HL-60 (cell line): ENCODE results near the gene MACC1.

Source experiments
- DNase-seq, 2 experiments: peaks; one replicate each; pipeline ENCODE4 v3.0.0-alpha.2; 2010 to 2020; ENCODE audit warnings: low read depth in 1 of 2, low spot score in 1 of 2
- H3K27ac ChIP-seq: fragments of 250-450 bp; sonication (Bioruptor Pico); replicated peaks from 2 replicates; pipeline ENCODE4 v1.5.1; 2020; ENCODE audit warnings: mild to moderate bottlenecking, moderate library complexity
- H3K27me3 ChIP-seq: fragments of 250-450 bp; sonication (Bioruptor Pico); 2 replicates; pipeline ENCODE4 v1.5.1; 2021; ENCODE audit warnings: mild to moderate bottlenecking, moderate library complexity; ENCODE audit not compliant: insufficient read depth, poor library complexity, severe bottlenecking
- H3K4me3 ChIP-seq: replicated peaks from 2 replicates; pipeline ENCODE4 v1.5.1; 2011; ENCODE audit warnings: mild to moderate bottlenecking, control low read depth, low read length; ENCODE audit not compliant: insufficient read depth
- CTCF ChIP-seq: IDR thresholded peaks from one replicate; pipeline ENCODE4 v1.5.1; 2011; ENCODE audit warnings: low read length, control low read depth, inconsistent platforms; ENCODE audit not compliant: insufficient read depth
- GABPA ChIP-seq: IDR thresholded peaks from 2 replicates; pipeline ENCODE4 v1.6.1; 2012; ENCODE audit warnings: low read depth
- POLR2AphosphoS5 ChIP-seq: IDR thresholded peaks from 2 replicates; pipeline ENCODE4 v1.6.1; 2012; ENCODE audit warnings: low read depth
- SPI1 ChIP-seq: IDR thresholded peaks from 2 replicates; pipeline ENCODE4 v1.6.1; 2012; ENCODE audit warnings: low read depth, mild to moderate bottlenecking, borderline replicate concordance
- TF ChIP-seq, protein P1 (sequence below): IDR thresholded peaks from 2 replicates; pipeline ENCODE4 v1.6.1; 2012; ENCODE audit warnings: low read depth; ENCODE audit not compliant: insufficient replicate concordance

The MACC1 gene

DNA sequence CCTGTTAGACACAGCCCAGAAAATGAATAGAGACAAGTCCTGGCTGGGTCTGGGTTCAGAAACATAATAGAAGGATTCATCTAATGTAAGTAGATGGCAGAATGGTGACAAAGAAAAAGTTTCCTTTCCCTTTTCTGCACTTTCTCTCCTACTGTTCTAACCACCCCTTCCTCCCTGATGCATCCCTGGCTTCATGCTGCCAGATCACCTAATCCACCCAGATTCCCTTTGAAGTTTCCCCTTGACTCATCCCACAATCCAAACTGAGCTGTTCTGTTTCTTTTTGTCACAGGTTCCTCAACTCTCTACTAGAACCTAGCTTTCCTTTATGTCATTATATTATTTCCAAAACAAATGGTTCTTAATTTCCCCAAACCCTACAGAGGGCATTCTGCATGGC, 1.1 kb upstream of the MACC1 start:
- TF ChIP-seq POLR2AphosphoS5: no peak
- no peak for TF ChIP-seq CTCF
- TF ChIP-seq, protein P1, sequence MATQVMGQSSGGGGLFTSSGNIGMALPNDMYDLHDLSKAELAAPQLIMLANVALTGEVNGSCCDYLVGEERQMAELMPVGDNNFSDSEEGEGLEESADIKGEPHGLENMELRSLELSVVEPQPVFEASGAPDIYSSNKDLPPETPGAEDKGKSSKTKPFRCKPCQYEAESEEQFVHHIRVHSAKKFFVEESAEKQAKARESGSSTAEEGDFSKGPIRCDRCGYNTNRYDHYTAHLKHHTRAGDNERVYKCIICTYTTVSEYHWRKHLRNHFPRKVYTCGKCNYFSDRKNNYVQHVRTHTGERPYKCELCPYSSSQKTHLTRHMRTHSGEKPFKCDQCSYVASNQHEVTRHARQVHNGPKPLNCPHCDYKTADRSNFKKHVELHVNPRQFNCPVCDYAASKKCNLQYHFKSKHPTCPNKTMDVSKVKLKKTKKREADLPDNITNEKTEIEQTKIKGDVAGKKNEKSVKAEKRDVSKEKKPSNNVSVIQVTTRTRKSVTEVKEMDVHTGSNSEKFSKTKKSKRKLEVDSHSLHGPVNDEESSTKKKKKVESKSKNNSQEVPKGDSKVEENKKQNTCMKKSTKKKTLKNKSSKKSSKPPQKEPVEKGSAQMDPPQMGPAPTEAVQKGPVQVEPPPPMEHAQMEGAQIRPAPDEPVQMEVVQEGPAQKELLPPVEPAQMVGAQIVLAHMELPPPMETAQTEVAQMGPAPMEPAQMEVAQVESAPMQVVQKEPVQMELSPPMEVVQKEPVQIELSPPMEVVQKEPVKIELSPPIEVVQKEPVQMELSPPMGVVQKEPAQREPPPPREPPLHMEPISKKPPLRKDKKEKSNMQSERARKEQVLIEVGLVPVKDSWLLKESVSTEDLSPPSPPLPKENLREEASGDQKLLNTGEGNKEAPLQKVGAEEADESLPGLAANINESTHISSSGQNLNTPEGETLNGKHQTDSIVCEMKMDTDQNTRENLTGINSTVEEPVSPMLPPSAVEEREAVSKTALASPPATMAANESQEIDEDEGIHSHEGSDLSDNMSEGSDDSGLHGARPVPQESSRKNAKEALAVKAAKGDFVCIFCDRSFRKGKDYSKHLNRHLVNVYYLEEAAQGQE: no peak
- TF ChIP-seq SPI1: no peak
- TF ChIP-seq GABPA: no peak
- Histone ChIP-seq H3K4me3 (no peak overlapping the region), H3K27ac (no peak overlapping the region), H3K27me3 (no peaks in the 10 kb centered on the region)
- no peak for DNase-seq

GRCh38 chr7:20216406-20217036, 663 bp downstream of the MACC1 start:
- no peaks in the 10 kb centered on the region for H3K27me3 ChIP-seq
- no peak for DNase-seq
- peak overlapping the region; percentile 37 for H3K27ac ChIP-seq
- TF ChIP-seq, protein P1: no peak
- no peak for TF ChIP-seq CTCF
- TF ChIP-seq POLR2AphosphoS5: no peak
- TF ChIP-seq SPI1: no peak
- TF ChIP-seq GABPA: no peak
- H3K4me3 ChIP-seq: 0 out of 2 replicates have a peak overlapping the region, but pooled peaks have one; percentile 4

DNA sequence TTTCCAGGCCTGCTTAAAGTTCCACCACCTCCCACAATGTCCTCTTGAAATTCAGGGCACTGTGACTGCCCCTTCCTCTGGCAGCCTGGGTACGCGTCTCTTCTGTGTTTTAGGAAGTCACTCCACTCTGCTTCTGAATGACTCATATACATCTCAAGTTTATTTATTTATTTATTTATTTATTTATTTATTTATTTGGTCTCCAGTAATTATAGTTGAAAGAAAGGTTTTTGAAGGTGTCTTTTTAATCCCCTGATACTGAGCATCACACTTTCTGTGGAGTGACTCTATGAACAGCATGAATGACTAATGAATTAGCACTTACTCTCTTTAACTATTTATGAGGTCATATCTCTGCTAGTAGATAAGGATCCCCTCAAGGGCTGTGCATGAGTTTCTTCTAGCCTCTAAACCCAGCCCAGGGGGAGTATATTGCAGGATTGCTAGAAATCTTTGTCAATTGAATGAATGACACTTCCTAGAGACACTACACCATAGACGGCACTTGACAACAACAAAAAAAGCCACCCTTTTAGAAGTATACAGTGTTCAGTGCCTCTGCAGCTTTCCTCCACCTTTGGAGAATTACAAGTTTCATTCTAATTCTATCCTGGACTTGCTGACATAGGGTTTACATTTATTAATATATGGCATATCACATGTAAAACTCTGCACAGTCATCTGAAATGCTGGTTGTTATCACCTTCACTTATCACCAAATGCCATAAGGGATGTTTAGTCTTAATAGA, 2.1 kb downstream of the MACC1 start:
- no peak for TF ChIP-seq POLR2AphosphoS5
- TF ChIP-seq, protein P1: no peak
- no peak for TF ChIP-seq CTCF
- no peak for TF ChIP-seq GABPA
- no peak for TF ChIP-seq SPI1
- H3K27me3 ChIP-seq: no peaks in the 10 kb centered on the region
- no peak overlapping the region for H3K27ac ChIP-seq
- no peak overlapping the region for H3K4me3 ChIP-seq
- no peak for DNase-seq
